Cardiac muscle cell (in vitro differentiated cells and primary cell): ENCODE measurements around the gene POU2AF1. TPM values are rescaled to one million over a fixed set of nuclear protein-coding genes. Genes with fewer than 3 reads are reported as not detected.
"Not testable (repeated sequence)": the region's sequence is repeated elsewhere in the genome, so short reads cannot be mapped to it uniquely, and the experiment has no call there.

Experiments used
- DNase-seq, 2 donors: peaks; one replicate each; pipeline versions ENCODE4 v3.0.0 to v3.0.0-alpha.2; 2010 to 2017; ENCODE audit warnings: low read depth in 1 of 2, low spot score in 1 of 2
- H3K27ac ChIP-seq: fragments of 200-600 bp; sonication (generic); 2 replicates; pipeline ENCODE4 v1.5.1; 2016
- H3K27me3 ChIP-seq: fragments of 200-600 bp; sonication (generic); 2 replicates; pipeline ENCODE4 v1.6.0; 2016; ENCODE audit warnings: control low read depth
- H3K36me3 ChIP-seq: fragments of 200-600 bp; sonication (generic); 2 replicates; pipeline ENCODE4 v1.5.1; 2016; ENCODE audit warnings: control low read depth
- H3K4me1 ChIP-seq: fragments of 200-600 bp; sonication (generic); 2 replicates; pipeline ENCODE4 v1.8.1; 2017; ENCODE audit warnings: low read depth, mild to moderate bottlenecking, mixed run types
- H3K4me3 ChIP-seq: fragments of 200-600 bp; sonication (generic); 2 replicates; pipeline ENCODE4 v1.5.1; 2016; ENCODE audit warnings: mild to moderate bottlenecking
- H3K9me3 ChIP-seq: fragments of 200-600 bp; sonication (generic); 2 replicates; pipeline ENCODE4 v1.5.1; 2017; ENCODE audit warnings: low read depth, mild to moderate bottlenecking, control low read depth
- CTCF ChIP-seq: IDR thresholded peaks from 2 replicates; pipeline ENCODE4 v1.5.1; 2012; ENCODE audit warnings: low read depth, mild to moderate bottlenecking, low read length
- polyA plus RNA-seq: library from polyadenylated mRNA; unstranded; fragments of >200 nt; fragmentation: Nextera tagmentation; extraction: Ambion mirVana; gene quantifications from 2 replicates; pipeline ENCODE4 v1.2.1, GENCODE V29; 2016
- total RNA-seq: library from RNA; depleted of rRNA; stranded (reverse); fragments of >200 nt; gene quantifications from 2 replicates; pipeline ENCODE4 v1.2.3, GENCODE V29; 2016

POU2AF1 gene
- total and polyA plus RNA-seq, 2 experiments from 2014 or later, result not detected

- DNase-seq, result no peak
- no peaks in the 10 kb centered on the region for H3K27me3 ChIP-seq
- no peaks in the 10 kb centered on the region for H3K36me3 ChIP-seq
- no peak overlapping the region for H3K4me3 ChIP-seq
- H3K9me3 ChIP-seq, result no peaks in the 10 kb centered on the region
- TF ChIP-seq CTCF, result no peak
- no peaks in the 10 kb centered on the region for H3K4me1 ChIP-seq
- H3K27ac ChIP-seq, result no peak overlapping the region
These were observed 24.1 kb upstream of the POU2AF1 start for GRCh38 chr11:111403051-111403726.

- Histone ChIP-seq H3K27me3 (no peaks in the 10 kb centered on the region), H3K9me3 (no peaks in the 10 kb centered on the region)
These were observed 23.3 kb upstream of the POU2AF1 start for GRCh38 chr11:111402411-111402810.

GRCh38 chr11:111401957-111402356, 22.9 kb upstream of the POU2AF1 start:
- not testable (repeated sequence) for H3K4me3 ChIP-seq, DNase-seq, H3K4me1 ChIP-seq, H3K27ac ChIP-seq, H3K27me3 ChIP-seq, H3K36me3 ChIP-seq, H3K9me3 ChIP-seq

More at GRCh38 chr11:111402411-111402810, 23.3 kb upstream of the POU2AF1 start:
- no peak for DNase-seq
- Histone ChIP-seq H3K4me1 (no peaks in the 10 kb centered on the region), H3K27ac (no peak overlapping the region), H3K36me3 (no peaks in the 10 kb centered on the region), H3K4me3 (no peak overlapping the region)
- TF ChIP-seq CTCF, result no peak

GRCh38 chr11:111400595-111400994, 21.5 kb upstream of the POU2AF1 start:
- Histone ChIP-seq H3K36me3 (no peaks in the 10 kb centered on the region), H3K9me3 (no peaks in the 10 kb centered on the region), H3K4me1 (no peaks in the 10 kb centered on the region), H3K27ac (no peak overlapping the region), H3K4me3 (no peak overlapping the region), H3K27me3 (no peaks in the 10 kb centered on the region)
- no peak for TF ChIP-seq CTCF
- no peak for DNase-seq

GRCh38 chr11:111399187-111400031, 20.3 kb upstream of the POU2AF1 start:
- Histone ChIP-seq H3K9me3 (no peaks in the 10 kb centered on the region), H3K4me1 (no peaks in the 10 kb centered on the region), H3K4me3 (no peak overlapping the region), H3K36me3 (no peaks in the 10 kb centered on the region), H3K27me3 (no peaks in the 10 kb centered on the region), H3K27ac (no peak overlapping the region)
- TF ChIP-seq CTCF, result no peak
- DNase-seq, result no peak

GRCh38 chr11:111397034-111397433, 18.0 kb upstream of the POU2AF1 start:
- Histone ChIP-seq H3K27me3 (no peaks in the 10 kb centered on the region), H3K4me1 (no peaks in the 10 kb centered on the region), H3K9me3 (no peaks in the 10 kb centered on the region), H3K36me3 (no peaks in the 10 kb centered on the region), H3K4me3 (no peak overlapping the region), H3K27ac (no peak overlapping the region)
- no peak for TF ChIP-seq CTCF
- DNase-seq, result no peak
